Activated CD4-positive, alpha-beta memory T cell treated with anti-CD3 and anti-CD28 coated beads, Interleukin-2, amount 10 ng/mL, durations not matched to agents 7 days and 5 days (primary cell): Measurements from ENCODE around the gene KHDC3L. TPM values are rescaled to one million over a fixed set of nuclear protein-coding genes. Genes with fewer than 3 reads are reported as not detected.
A peak's percentile ranks its signal among the peaks of the same experiment; 100 is the strongest.
"Not testable (repeated sequence)": the region's sequence is repeated elsewhere in the genome, so short reads cannot be mapped to it uniquely, and the experiment has no call there.

Experiments
- CTCF ChIA-PET: fragments of 350-600 bp; sonication (Branson Sonifier 250); formaldehyde crosslinking; loops from one replicate; lab custom pipeline; 2021; ENCODE audit warnings: antibody characterized with exemption, inconsistent platforms; lab: Charles Lee
- POLR2A ChIA-PET: fragments of 350-600 bp; sonication (Branson Sonifier 250); formaldehyde crosslinking; loops from one replicate; lab custom pipeline; 2021; ENCODE audit warnings: antibody characterized with exemption; lab: Charles Lee
- DNase-seq: peaks from one replicate; pipeline ENCODE4 v3.0.0-alpha.2; 2020
- H3K27ac Mint-ChIP-seq: one replicate; pipeline ENCODE4 v1.8.0; 2021; ENCODE audit warnings: mild to moderate bottlenecking, mixed read lengths
- H3K27me3 Mint-ChIP-seq: one replicate; pipeline ENCODE4 v1.8.0; 2021; ENCODE audit warnings: mixed read lengths
- H3K36me3 Mint-ChIP-seq: one replicate; pipeline ENCODE4 v1.8.0; 2021; ENCODE audit warnings: low read depth, mixed read lengths
- H3K4me1 Mint-ChIP-seq: one replicate; pipeline ENCODE4 v1.8.0; 2021; ENCODE audit warnings: mixed read lengths
- H3K4me3 Mint-ChIP-seq: one replicate; pipeline ENCODE4 v1.8.0; 2021; ENCODE audit warnings: mild to moderate bottlenecking, mixed read lengths
- H3K9me3 Mint-ChIP-seq: one replicate; pipeline ENCODE4 v1.8.0; 2021; ENCODE audit warnings: mixed read lengths
- total RNA-seq, 2 experiments: library from RNA; stranded (reverse); gene quantifications; one replicate each; pipeline ENCODE4 v1.2.3, GENCODE V29; 2021

The KHDC3L gene
- total RNA-seq, 2 experiments from 2014 or later = not detected

- CTCF ChIA-PET = interaction anchor here (3.0 kb wide), 1 partner anchor 11 kb away, joined by 14 read pairs; no protein-coding TSS in a partner anchor
- Mint-ChIP-seq H3K27me3 (no peaks in the 10 kb centered on the region), H3K36me3 (no peaks in the 10 kb centered on the region), H3K4me1 (no peaks in the 10 kb centered on the region), H3K9me3 (no peaks in the 10 kb centered on the region), H3K27ac (no peak overlapping the region), H3K4me3 (no peak overlapping the region)
- no peak for DNase-seq
- POLR2A ChIA-PET = interaction anchor here (0.6 to 1.7 kb wide), 3 partner anchors 11 to 144 kb away, joined by 3 to 5 read pairs (median 3); partner anchors contain the start of gene EEF1A1
Observed at GRCh38 chr6:73377225-73377624, 14.8 kb downstream of the KHDC3L start.

- POLR2A ChIA-PET, H3K27ac Mint-ChIP-seq, DNase-seq, H3K9me3 Mint-ChIP-seq, H3K4me3 Mint-ChIP-seq, CTCF ChIA-PET, H3K36me3 Mint-ChIP-seq, H3K4me1 Mint-ChIP-seq, H3K27me3 Mint-ChIP-seq: not testable (repeated sequence)
Observed at GRCh38 chr6:73381531-73381930, 19.1 kb downstream of the KHDC3L start.

- Mint-ChIP-seq H3K27me3 (no peaks in the 10 kb centered on the region), H3K4me1 (no peaks in the 10 kb centered on the region), H3K36me3 (no peaks in the 10 kb centered on the region), H3K27ac (no peak overlapping the region), H3K4me3 (no peak overlapping the region), H3K9me3 (no peaks in the 10 kb centered on the region)
- POLR2A ChIA-PET = no interaction called here
- CTCF ChIA-PET = interaction anchor here (0.6 kb wide), 1 partner anchor 8 kb away, joined by 3 read pairs; no protein-coding TSS in a partner anchor
- DNase-seq = no peak
Observed at GRCh38 chr6:73382462-73383113, 20.1 kb downstream of the KHDC3L start.

- peak; percentile 21 for DNase-seq
- Mint-ChIP-seq H3K36me3 (peaks cover 18% of the 10 kb centered on the region), H3K4me1 (peaks cover 37% of the 10 kb centered on the region), H3K27me3 (no peaks in the 10 kb centered on the region), H3K9me3 (no peaks in the 10 kb centered on the region), H3K27ac (peak overlapping the region; percentile 89), H3K4me3 (peak overlapping the region; percentile 80)
- ChIA-PET POLR2A (interaction anchor here (0.6 to 5.3 kb wide), 22 partner anchors 8 to 1897 kb away, joined by 3 to 50 read pairs (median 5); partner anchors contain the start of genes CGAS, EEF1A1, KHDC1 and MTO1), CTCF (interaction anchor here (0.9 to 2.4 kb wide), 13 partner anchors 10 to 82 kb away, joined by 3 to 14 read pairs (median 4); partner anchors contain the start of gene MTO1)
Observed at GRCh38 chr6:73388433-73388799, 26.0 kb downstream of the KHDC3L start.

- POLR2A ChIA-PET = interaction anchor here (0.7 to 5.3 kb wide), 23 partner anchors 9 to 1896 kb away, joined by 3 to 50 read pairs (median 5); partner anchors contain the start of genes CGAS, EEF1A1, KHDC1 and MTO1
- peak; percentile 84 for DNase-seq
- Mint-ChIP-seq H3K27me3 (no peaks in the 10 kb centered on the region), H3K27ac (peak overlapping the region; percentile 89), H3K4me3 (peak overlapping the region; percentile 80), H3K9me3 (no peaks in the 10 kb centered on the region), H3K36me3 (peaks cover 22% of the 10 kb centered on the region), H3K4me1 (peaks cover 37% of the 10 kb centered on the region)
- CTCF ChIA-PET = interaction anchor here (0.7 to 2.4 kb wide), 16 partner anchors 10 to 264 kb away, joined by 3 to 14 read pairs (median 4); partner anchors contain the start of genes MTO1 and SLC17A5
Observed at GRCh38 chr6:73388800-73389512, 26.5 kb downstream of the KHDC3L start.

GRCh38 chr6:73389854-73390253 lies 27.4 kb downstream of the KHDC3L start:
- peak overlapping the region; percentile 89 for H3K27ac Mint-ChIP-seq
- DNase-seq = no peak
- CTCF ChIA-PET = interaction anchor here (0.7 to 2.4 kb wide), 4 partner anchors 64 to 263 kb away, joined by 4 to 13 read pairs (median 5); partner anchors contain the start of genes MTO1 and SLC17A5
- no peak overlapping the region for H3K4me3 Mint-ChIP-seq
- peaks cover 39% of the 10 kb centered on the region for H3K4me1 Mint-ChIP-seq
- POLR2A ChIA-PET = interaction anchor here (0.7 to 5.3 kb wide), 7 partner anchors 32 to 134 kb away, joined by 3 to 50 read pairs (median 25); partner anchors contain the start of genes CGAS, EEF1A1 and MTO1
- H3K27me3 Mint-ChIP-seq = no peaks in the 10 kb centered on the region
- peaks cover 24% of the 10 kb centered on the region for H3K36me3 Mint-ChIP-seq
- H3K9me3 Mint-ChIP-seq = no peaks in the 10 kb centered on the region

GRCh38 chr6:73391675-73392074 lies 29.2 kb downstream of the KHDC3L start:
- no peaks in the 10 kb centered on the region for H3K27me3 Mint-ChIP-seq
- peaks cover 26% of the 10 kb centered on the region for H3K36me3 Mint-ChIP-seq
- peaks cover 41% of the 10 kb centered on the region for H3K4me1 Mint-ChIP-seq
- no peak overlapping the region for H3K4me3 Mint-ChIP-seq
- DNase-seq = no peak
- H3K9me3 Mint-ChIP-seq = no peaks in the 10 kb centered on the region
- CTCF ChIA-PET = no interaction called here
- POLR2A ChIA-PET = interaction anchor here (0.6 to 5.3 kb wide), 6 partner anchors 24 to 263 kb away, joined by 3 to 50 read pairs (median 4); partner anchors contain the start of genes EEF1A1, MTO1 and SLC17A5
- H3K27ac Mint-ChIP-seq = peak overlapping the region; percentile 74

- H3K27me3 Mint-ChIP-seq, DNase-seq, H3K4me3 Mint-ChIP-seq, H3K9me3 Mint-ChIP-seq, CTCF ChIA-PET: not testable (repeated sequence)
- peaks cover 26% of the 10 kb centered on the region for H3K36me3 Mint-ChIP-seq
- POLR2A ChIA-PET = interaction anchor here (0.8 to 5.3 kb wide), 4 partner anchors 23 to 83 kb away, joined by 3 to 50 read pairs (median 4); partner anchors contain the start of gene MTO1
- peaks cover 41% of the 10 kb centered on the region for H3K4me1 Mint-ChIP-seq
- peak overlapping the region; percentile 74 for H3K27ac Mint-ChIP-seq
Observed at GRCh38 chr6:73392188-73392587, 29.7 kb downstream of the KHDC3L start.

- Mint-ChIP-seq H3K4me3 (no peak overlapping the region), H3K27ac (no peak overlapping the region), H3K9me3 (no peaks in the 10 kb centered on the region), H3K27me3 (no peaks in the 10 kb centered on the region), H3K36me3 (peaks cover 26% of the 10 kb centered on the region), H3K4me1 (peaks cover 35% of the 10 kb centered on the region)
- ChIA-PET POLR2A (no interaction called here), CTCF (interaction anchor here (0.6 kb wide), 1 partner anchor 63 kb away, joined by 3 read pairs; no protein-coding TSS in a partner anchor)
- DNase-seq = no peak
Observed at GRCh38 chr6:73393278-73393677, 30.8 kb downstream of the KHDC3L start.

- Mint-ChIP-seq H3K27ac (peak within 1 kb of the TSS; percentile 69), H3K4me3 (peak within 1 kb of the TSS; percentile 64), H3K27me3 (no peaks in the 10 kb centered on the region), H3K36me3 (peaks cover 26% of the 10 kb centered on the region), H3K4me1 (peaks cover 21% of the 10 kb centered on the region), H3K9me3 (no peaks in the 10 kb centered on the region)
- CTCF ChIA-PET = interaction anchor here (0.6 to 1.2 kb wide), 4 partner anchors 20 to 186 kb away, joined by 3 read pairs; partner anchors contain the start of gene MTO1
- POLR2A ChIA-PET = interaction anchor here (1.0 to 3.1 kb wide), 3 partner anchors 45 to 126 kb away, joined by 3 to 8 read pairs (median 4); partner anchors contain the start of gene EEF1A1
- peak; percentile 45 for DNase-seq
Observed at GRCh38 chr6:73394577-73395354, 32.3 kb downstream of the KHDC3L start, which contains the start of gene DDX43. TSS of gene DDX43 (plus strand) at chr6:73394828. CDS start at chr6:73394906, 78 bp downstream.

- no peaks in the 10 kb centered on the region for H3K9me3 Mint-ChIP-seq
- no peak overlapping the region for H3K4me3 Mint-ChIP-seq
- no peaks in the 10 kb centered on the region for H3K27me3 Mint-ChIP-seq
- ChIA-PET POLR2A (interaction anchor here (1.3 to 3.1 kb wide), 3 partner anchors 18 to 125 kb away, joined by 3 to 8 read pairs (median 4); partner anchors contain the start of gene EEF1A1), CTCF (interaction anchor here (0.7 to 1.2 kb wide), 6 partner anchors 12 to 205 kb away, joined by 3 to 5 read pairs (median 3); partner anchors contain the start of gene MTO1)
- H3K36me3 Mint-ChIP-seq = peaks cover 26% of the 10 kb centered on the region
- H3K27ac Mint-ChIP-seq = no peak overlapping the region
- H3K4me1 Mint-ChIP-seq = peaks cover 16% of the 10 kb centered on the region
- DNase-seq = no peak
Observed at GRCh38 chr6:73395875-73396274, 33.4 kb downstream of the KHDC3L start.

GRCh38 chr6:73400656-73401055 lies 38.2 kb downstream of the KHDC3L start:
- POLR2A ChIA-PET = no interaction called here
- H3K4me3 Mint-ChIP-seq = no peak overlapping the region

More at GRCh38 chr6:73400656-73401055, 38.2 kb downstream of the KHDC3L start:
- Mint-ChIP-seq H3K36me3 (peaks cover 2% of the 10 kb centered on the region), H3K4me1 (no peaks in the 10 kb centered on the region), H3K27ac (no peak overlapping the region), H3K9me3 (no peaks in the 10 kb centered on the region), H3K27me3 (no peaks in the 10 kb centered on the region)
- no peak for DNase-seq
- CTCF ChIA-PET = no interaction called here
